ENCODE results near the gene STRA6. TPM values are rescaled to one million over a fixed set of nuclear protein-coding genes. Genes with fewer than 3 reads are reported as not detected.
A peak's percentile ranks its signal among the peaks of the same experiment; 100 is the strongest.

The STRA6 gene
- total RNA-seq, 4 donors from 2014 or later, result 0.13 to 0.83 (median 0.47) TPM

- Histone ChIP-seq H3K27me3 (no peaks in the 10 kb centered on the region), H3K4me1 (peaks cover 24 to 40% (median 33%) of the 10 kb centered on the region in 4 donors), H3K36me3 (no peaks in the 10 kb centered on the region), H3K9me3 (no peaks in the 10 kb centered on the region), H3K27ac (replicated peaks in 1 of 4) (peak overlapping the region in 1 of 4 donors; percentile 20), H3K4me3 (no peak overlapping the region)
- intact Hi-C loops (cut with DNase I), result no loop called here
- TF ChIP-seq POLR2A (IDR thresholded peaks at IDR 0.05; ENCODE audit: low read depth) (no peak), CTCF (IDR thresholded peaks at IDR 0.05) (no peak), POLR2AphosphoS5 (IDR thresholded peaks at IDR 0.05) (no peak), EP300 (IDR thresholded peaks at IDR 0.05) (no peak)
- no peak for DNase-seq (ENCODE audit: extremely low spot score)
- 72% methylated on average over 5 of the region's 5 CpGs for WGBS
Measured at GRCh38 chr15:74158855-74159650, 43.5 kb downstream of the STRA6 start.

GRCh38 chr15:74157868-74158827, 44.4 kb downstream of the STRA6 start:
- DNase-seq (ENCODE audit: extremely low spot score), result no peak
- intact Hi-C loops (cut with DNase I), result no loop called here
- Histone ChIP-seq H3K4me1 (peaks cover 24 to 40% (median 33%) of the 10 kb centered on the region in 4 donors), H3K9me3 (no peaks in the 10 kb centered on the region), H3K36me3 (no peaks in the 10 kb centered on the region), H3K27me3 (no peaks in the 10 kb centered on the region), H3K4me3 (no peak overlapping the region), H3K27ac (replicated peaks in 1 of 4) (peak overlapping the region; percentile 3 to 62 (median 52))
- 95% methylated on average over 9 of the region's 9 CpGs for WGBS
- no peak for TF ChIP-seq POLR2A (IDR thresholded peaks at IDR 0.05; ENCODE audit: low read depth)
- TF ChIP-seq CTCF (IDR thresholded peaks at IDR 0.05), result no peak
- no peak for TF ChIP-seq POLR2AphosphoS5 (IDR thresholded peaks at IDR 0.05)
- no peak for TF ChIP-seq EP300 (IDR thresholded peaks at IDR 0.05)

GRCh38 chr15:74156678-74157411, 45.7 kb downstream of the STRA6 start:
- Histone ChIP-seq H3K27ac (replicated peaks in 1 of 4) (peak overlapping the region; percentile 3 to 62 (median 52)), H3K4me1 (peaks cover 24 to 40% (median 33%) of the 10 kb centered on the region in 4 donors), H3K36me3 (no peaks in the 10 kb centered on the region), H3K9me3 (no peaks in the 10 kb centered on the region), H3K27me3 (no peaks in the 10 kb centered on the region), H3K4me3 (no peak overlapping the region)
- 2% methylated on average over 7 of the region's 7 CpGs for WGBS
- TF ChIP-seq CTCF (IDR thresholded peaks at IDR 0.05) (no peak), POLR2A (IDR thresholded peaks at IDR 0.05; ENCODE audit: low read depth) (no peak), EP300 (IDR thresholded peaks at IDR 0.05) (no peak), POLR2AphosphoS5 (IDR thresholded peaks at IDR 0.05) (peak in 1 of 2 donors; percentile 49)
- intact Hi-C loops (cut with DNase I), result no loop called here
- DNase-seq (ENCODE audit: extremely low spot score), result no peak

GRCh38 chr15:74155766-74156417, 46.7 kb downstream of the STRA6 start:
- peak overlapping the region in 2 of 4 donors; percentile 59 to 62 for H3K27ac ChIP-seq (replicated peaks in 1 of 4)
- intact Hi-C loops (cut with DNase I), result no loop called here
- DNase-seq (ENCODE audit: extremely low spot score), result no peak

More at GRCh38 chr15:74155766-74156417, 46.7 kb downstream of the STRA6 start:
- no peak for TF ChIP-seq POLR2A (IDR thresholded peaks at IDR 0.05; ENCODE audit: low read depth)
- no peak for TF ChIP-seq EP300 (IDR thresholded peaks at IDR 0.05)
- TF ChIP-seq CTCF (IDR thresholded peaks at IDR 0.05), result no peak
- TF ChIP-seq POLR2AphosphoS5 (IDR thresholded peaks at IDR 0.05), result no peak
- Histone ChIP-seq H3K36me3 (no peaks in the 10 kb centered on the region), H3K4me3 (no peak overlapping the region), H3K9me3 (no peaks in the 10 kb centered on the region), H3K4me1 (peaks cover 24 to 40% (median 33%) of the 10 kb centered on the region in 4 donors), H3K27me3 (no peaks in the 10 kb centered on the region)
- 73% methylated on average over 14 of the region's 14 CpGs for WGBS

Data from esophagus muscularis mucosa (tissue), 4 donors.